OCI-LY7 (cell line): Measurements from ENCODE around the gene EXOG. TPM values are rescaled to one million over a fixed set of nuclear protein-coding genes. Genes with fewer than 3 reads are reported as not detected.

ENCODE experiments used
- BruUV-seq: library from RNA; stranded (reverse); fragments of 400-500 nt; replicated peaks from 2 replicates; lab custom pipeline; 2021; lab: Mats Ljungman, UMichigan
- CTCF ChIA-PET: fragments of 300-600 bp; sonication (Branson Sonifier 250); formaldehyde crosslinking; loops from one replicate; lab custom pipeline; 2022; ENCODE audit warnings: antibody characterized with exemption; ENCODE audit not compliant: unreplicated experiment; lab: Charles Lee
- POLR2A ChIA-PET: fragments of 300-600 bp; sonication (Branson Sonifier 250); formaldehyde crosslinking; loops from one replicate; lab custom pipeline; 2022; ENCODE audit warnings: antibody characterized with exemption; lab: Charles Lee
- DNase-seq: peaks from one replicate; pipeline ENCODE4 v3.0.0-alpha.2; 2015; ENCODE audit warnings: low spot score
- H2AFZ ChIP-seq: fragments of 200-600 bp; sonication (generic), shearing (Covaris generic); 2 replicates; pipeline ENCODE4 v1.6.1; 2014; ENCODE audit warnings: mild to moderate bottlenecking, antibody characterized with exemption, low read length, moderate library complexity
- H3K27ac ChIP-seq: fragments of 200-600 bp; sonication (generic); 2 replicates; pipeline ENCODE4 v1.5.1; 2014; ENCODE audit warnings: mixed run types, low read depth, mild to moderate bottlenecking, moderate library complexity, low read length, inconsistent platforms; ENCODE audit not compliant: poor library complexity, severe bottlenecking
- H3K36me3 ChIP-seq: fragments of 200-600 bp; sonication (generic); 2 replicates; pipeline ENCODE4 v1.6.1; 2014; ENCODE audit warnings: mild to moderate bottlenecking, antibody characterized with exemption, low read length, moderate library complexity, mixed read lengths; ENCODE audit not compliant: insufficient read depth
- H3K4me1 ChIP-seq: fragments of 200-600 bp; sonication (generic); 2 replicates; pipeline ENCODE4 v1.5.1; 2014; ENCODE audit warnings: mild to moderate bottlenecking, low read length; ENCODE audit not compliant: insufficient read depth, poor library complexity, severe bottlenecking
- H3K4me2 ChIP-seq: fragments of 200-600 bp; sonication (generic); 2 replicates; pipeline ENCODE4 v1.6.1; 2014; ENCODE audit warnings: mild to moderate bottlenecking, low read length
- H3K4me3 ChIP-seq: fragments of 200-600 bp; sonication (generic); 2 replicates; pipeline ENCODE4 v1.5.1; 2014; ENCODE audit warnings: mild to moderate bottlenecking, low read depth, low read length; ENCODE audit not compliant: poor library complexity, severe bottlenecking
- H3K79me2 ChIP-seq: fragments of 200-600 bp; sonication (generic); 2 replicates; pipeline ENCODE4 v1.6.1; 2016; ENCODE audit warnings: low read depth, mild to moderate bottlenecking, low read length, moderate library complexity, mixed read lengths; ENCODE audit not compliant: insufficient read depth
- H3K9me2 ChIP-seq: fragments of 200-600 bp; sonication (generic); 2 replicates; pipeline ENCODE4 v1.6.1; 2016; ENCODE audit warnings: mild to moderate bottlenecking, low read length, mixed read lengths; ENCODE audit not compliant: insufficient read depth
- H3K9me3 ChIP-seq: fragments of 200-600 bp; sonication (generic); 2 replicates; pipeline ENCODE4 v1.6.1; 2014; ENCODE audit warnings: mild to moderate bottlenecking, mixed run types, low read length, mixed read lengths
- H4K20me1 ChIP-seq: fragments of 200-600 bp; sonication (generic); 2 replicates; pipeline ENCODE4 v1.6.1; 2014; ENCODE audit warnings: mild to moderate bottlenecking, antibody characterized with exemption, low read length, moderate library complexity, mixed read lengths; ENCODE audit not compliant: insufficient read depth
- CTCF ChIP-seq: fragments of 200-600 bp; sonication (generic); conservative IDR thresholded peaks from 2 replicates; pipeline ENCODE4 v1.5.1; 2014; ENCODE audit warnings: mild to moderate bottlenecking, antibody characterized with exemption, low read length, moderate library complexity, mixed read lengths
- EZH2phosphoT487 ChIP-seq: fragments of 200-600 bp; sonication (generic); IDR thresholded peaks from 2 replicates; pipeline ENCODE4 v1.6.1; 2018; ENCODE audit warnings: low read depth, borderline replicate concordance, mild to moderate bottlenecking, mixed run types, antibody characterized with exemption, low read length, moderate library complexity, mixed read lengths
- intact Hi-C: fragments of 100-400 bp; cut with micrococcal nuclease; formaldehyde crosslinking; loops from one replicate; pipeline ENCODE4 v1.10.0; 2022; ENCODE audit not compliant: unreplicated experiment
- total RNA-seq, 2 experiments: library from RNA; depleted of rRNA in 1 of 2; stranded (reverse); fragments of >200 nt in 1 of 2; shearing (Covaris generic) in 1 of 2; gene quantifications; 2 replicates each; pipeline ENCODE4 v1.2.3, GENCODE V29; 2014 to 2022

EXOG gene
- total RNA-seq, 2 experiments from 2014 or later = 30.7 to 41.2 TPM

- TF ChIP-seq CTCF (no peak), EZH2phosphoT487 (no peak)
- Histone ChIP-seq H3K36me3 (no peaks in the 10 kb centered on the region), H3K4me2 (no peak overlapping the region), H3K4me3 (no peak overlapping the region), H3K27ac (no peak overlapping the region), H3K9me3 (no peaks in the 10 kb centered on the region), H3K4me1 (no peaks in the 10 kb centered on the region), H3K9me2 (no peaks in the 10 kb centered on the region), H3K79me2 (no peaks in the 10 kb centered on the region), H2AFZ (no peak overlapping the region), H4K20me1 (no peaks in the 10 kb centered on the region)
- BruUV-seq = no TSS peak
- ChIA-PET POLR2A (no interaction called here), CTCF (no interaction called here)
- DNase-seq = no peak
- intact Hi-C loops = no loop called here
Measured at GRCh38 chr3:38573111-38573510, 77.0 kb downstream of the EXOG start.

GRCh38 chr3:38573556-38573955 is 77.4 kb downstream of the EXOG start:
- BruUV-seq = no TSS peak
- no peak for TF ChIP-seq CTCF
- no peak for TF ChIP-seq EZH2phosphoT487
- no peak overlapping the region for H3K4me3 ChIP-seq
- ChIA-PET POLR2A (no interaction called here), CTCF (no interaction called here)
- no peak for DNase-seq
- no peak overlapping the region for H3K4me2 ChIP-seq
- no peak overlapping the region for H3K27ac ChIP-seq
- no peak overlapping the region for H2AFZ ChIP-seq
- no peaks in the 10 kb centered on the region for H3K36me3 ChIP-seq
- H3K79me2 ChIP-seq = no peaks in the 10 kb centered on the region
- no peaks in the 10 kb centered on the region for H4K20me1 ChIP-seq
- H3K9me3 ChIP-seq = no peaks in the 10 kb centered on the region
- intact Hi-C loops = no loop called here
- H3K9me2 ChIP-seq = no peaks in the 10 kb centered on the region
- H3K4me1 ChIP-seq = no peaks in the 10 kb centered on the region

- CTCF ChIA-PET = no interaction called here
- no peak for DNase-seq
- POLR2A ChIA-PET = no interaction called here
- H3K4me3 ChIP-seq = no peak overlapping the region
- no peaks in the 10 kb centered on the region for H4K20me1 ChIP-seq
- BruUV-seq = no TSS peak
- no peaks in the 10 kb centered on the region for H3K9me2 ChIP-seq
- no peaks in the 10 kb centered on the region for H3K79me2 ChIP-seq
- H3K4me2 ChIP-seq = no peak overlapping the region
- no peak overlapping the region for H2AFZ ChIP-seq
- H3K9me3 ChIP-seq = no peaks in the 10 kb centered on the region
- H3K36me3 ChIP-seq = no peaks in the 10 kb centered on the region
- intact Hi-C loops = no loop called here
- H3K27ac ChIP-seq = no peak overlapping the region
- H3K4me1 ChIP-seq = no peaks in the 10 kb centered on the region
- no peak for TF ChIP-seq CTCF
- no peak for TF ChIP-seq EZH2phosphoT487
Measured at GRCh38 chr3:38574411-38575278, 78.5 kb downstream of the EXOG start.
